Spleen (tissue), 7 donors: ENCODE results near the gene IFI35.

Experiments used
- CTCF ChIP-seq, 11 experiments: fragments of 200-600 bp in 7 of 11; fragments of 450-650 bp in 4 of 11; sonication (generic) in 4 of 11; IDR thresholded peaks in 8 of 11; conservative IDR thresholded peaks in 3 of 11; 1 replicate in 7 of 11; 2 replicates in 4 of 11; pipeline versions ENCODE4 v1.4.0 to v1.8.0; 2016 to 2021; ENCODE audit warnings: antibody characterized with exemption in 11 of 11, inconsistent platforms in 4 of 11, mild to moderate bottlenecking in 1 of 11
- POLR2A ChIP-seq, 3 donors: fragments of 450-650 bp; IDR thresholded peaks; one replicate each; pipeline ENCODE4 v1.5.1; 2017; ENCODE audit warnings: antibody characterized with exemption in 3 of 3, mild to moderate bottlenecking in 1 of 3
- POLR2AphosphoS5 ChIP-seq, 3 donors: sonication (generic); formaldehyde crosslinking; IDR thresholded peaks; one replicate each; pipeline ENCODE4 v1.5.1; 2017; ENCODE audit warnings: antibody characterized with exemption in 3 of 3
- donor health status: DM: no; HTN: no; CAD: no; lungs with moderate emphysema.
- donor health status: DM: no; HTN: no; CAD: no.
- donor health status: DM: no; HTN: no; CAD: no.

GRCh38 chr17:43003542-43004172, 2.9 kb upstream of the IFI35 start:
- TF ChIP-seq POLR2AphosphoS5 (IDR thresholded peaks at IDR 0.05) (no peak), CTCF (IDR thresholded peaks at IDR 0.05 in 8 of 11, conservative IDR thresholded peaks at IDR 0.05 in 3 of 11) (no peak), POLR2A (IDR thresholded peaks at IDR 0.05) (no peak)
